Heart right ventricle (tissue), 16 donors: ENCODE results near the gene CPN2. TPM values are rescaled to one million over a fixed set of nuclear protein-coding genes. Genes with fewer than 3 reads are reported as not detected.

ENCODE experiments used
- ATAC-seq, 8 donors: fragments of 200-7000 bp; cut with Tn5 transposase; one replicate each; pipeline ENCODE4 v1.9.1; 2020; ENCODE audit warnings: mild to moderate bottlenecking in 8 of 8, moderate library complexity in 8 of 8, moderate number of reproducible peaks in 1 of 8
- DNase-seq, 2 donors: peaks; one replicate each; pipeline ENCODE4 v3.0.0-alpha.2; 2020
- H3K27ac ChIP-seq, 10 donors: fragments of 200-600 bp; sonication (generic) in 2 of 10; one replicate each; pipeline versions ENCODE4 v1.5.0 to v1.8.0; 2020 to 2022; ENCODE audit warnings: mild to moderate bottlenecking in 3 of 10
- H3K27me3 ChIP-seq, 7 donors: fragments of 200-600 bp; one replicate each; pipeline ENCODE4 v1.8.0; 2021 to 2022; ENCODE audit warnings: mild to moderate bottlenecking in 2 of 7
- H3K36me3 ChIP-seq, 9 donors: fragments of 200-600 bp; sonication (generic) in 1 of 9; one replicate each; pipeline versions ENCODE4 v1.5.0 to v1.8.0; 2020 to 2022; ENCODE audit warnings: mild to moderate bottlenecking in 2 of 9
- H3K4me1 ChIP-seq, 9 donors: fragments of 200-600 bp; sonication (generic) in 1 of 9; one replicate each; pipeline versions ENCODE4 v1.5.0 to v1.8.0; 2020 to 2022; ENCODE audit warnings: mild to moderate bottlenecking in 4 of 9
- H3K4me3 ChIP-seq, 10 donors: fragments of 200-600 bp; sonication (generic) in 2 of 10; one replicate each; pipeline versions ENCODE4 v1.5.0 to v1.8.0; 2020 to 2022; ENCODE audit warnings: mild to moderate bottlenecking in 7 of 10, moderate library complexity in 2 of 10
- H3K9me3 ChIP-seq, 11 donors: fragments of 200-600 bp in 10 of 11; sonication (generic) in 2 of 11; one replicate each; pipeline versions ENCODE4 v1.5.0 to v1.8.0; 2013 to 2022; ENCODE audit warnings: mild to moderate bottlenecking in 2 of 11, control low read depth in 1 of 11, moderate library complexity in 1 of 11
- CTCF ChIP-seq, 9 donors: fragments of 200-600 bp; sonication (generic) in 2 of 9; IDR thresholded peaks; one replicate each; pipeline versions ENCODE4 v1.5.0 to v1.8.0; 2021 to 2022; ENCODE audit warnings: antibody characterized with exemption in 9 of 9, mild to moderate bottlenecking in 5 of 9, moderate library complexity in 1 of 9
- WGBS, 2 donors: extraction: QIAGEN DNeasy Blood & Tissue Kit; methylation state at CpG; one replicate each; pipeline ENCODE4 v1.1.7; 2013; ENCODE audit warnings: inconsistent platforms in 1 of 2; 5-methylcytosine and 5-hydroxymethylcytosine counted together
- intact Hi-C, 10 donors: fragments of 100-400 bp; cut with DNase I; formaldehyde crosslinking; loops; one replicate each; pipeline versions ENCODE4 v1.11.1 to v1.14.2; 2022
- polyA plus RNA-seq, 2 donors: library from polyadenylated mRNA; stranded (reverse); fragments of 200-250 nt; gene quantifications; one replicate each; pipeline ENCODE4 v1.2.3, GENCODE V29; 2013
- total RNA-seq, 10 donors: library from RNA; stranded (reverse); fragmentation: NEBNext Ultra II Directional in 3 of 10; extraction: Animal tissue kit (Norgen Biotek cat#: 25700) in 3 of 10; gene quantifications; one replicate each; pipeline versions ENCODE4 v1.2.1 to v1.2.4, GENCODE V29; 2021 to 2023
- donor health status: Arrhythmogenic right ventricular cardiomyopathy.
- donor health status: ischemic (EF 13 %, LVEDD 7.1; RV severe dilation, severe dysfunction).
- donor health status: healthy with polysubstance abuse.
- donor health status: DM: no; HTN: yes; CAD: no.
- donor health status: DM: no; HTN: no; CAD: no.
- donor health status: ischemic (EF 25% LVEDD 6.9; RV normal size, moderate dysfunction).
- donor health status: ischemic (EF 25% LVEDD 5.7; RV mildly dilated, moderate dysfunction).
- donor health status: healthy.
- donor health status: DM: yes; HTN: yes; CAD: no.
- donor health status: Ischemic cardiomyopathy.
- donor health status: ischemic (EF 35%, LVEDD 5.7; RV mildly dilated, moderate dysfunction).
- donor health status: nonischemic (EF 11% LVEDD 7.7; RV severe dilation, severe dysfunction).
- donor health status: DM: yes; HTN: yes; CAD: no.
- donor health status: PGD.
- donor health status: ischemic (EF 29% LVEDD 5.4; RV normal size, mild dysfunction).
- donor health status: nonischemic (EF 23%, LVEDD 6.1; RV moderate dilation, normal function).

CPN2 gene
- total and polyA plus RNA-seq, 12 donors, result 0.12 to 4.5 (median 1.5) TPM

GRCh38 chr3:194355379-194355778, 4.3 kb upstream of the CPN2 start:
- Histone ChIP-seq H3K4me3 (no peak overlapping the region), H3K36me3 (no peaks in the 10 kb centered on the region), H3K27me3 (peaks cover 0 to 23% (median 4%) of the 10 kb centered on the region in 7 donors), H3K27ac (no peak overlapping the region), H3K4me1 (no peaks in the 10 kb centered on the region), H3K9me3 (no peaks in the 10 kb centered on the region)
- ATAC-seq (no peak), DNase-seq (no peak)
- intact Hi-C loops, result no loop called here
- WGBS, 2 donors, result 68 to 77% methylated on average over 7 of the region's 7 CpGs
- no peak for TF ChIP-seq CTCF (IDR thresholded peaks at IDR 0.05)

GRCh38 chr3:194354315-194354714, 3.2 kb upstream of the CPN2 start:
- no peak for TF ChIP-seq CTCF (IDR thresholded peaks at IDR 0.05)
- no peaks in the 10 kb centered on the region for H3K36me3 ChIP-seq
- WGBS, 2 donors, result 86 to 95% methylated on average over 2 of the region's 2 CpGs
- ATAC-seq (no peak), DNase-seq (no peak)
- no peak overlapping the region for H3K27ac ChIP-seq
- no peaks in the 10 kb centered on the region for H3K9me3 ChIP-seq
- H3K27me3 ChIP-seq, result peaks cover 0 to 18% (median 4%) of the 10 kb centered on the region in 7 donors
- intact Hi-C loops, result no loop called here
- H3K4me1 ChIP-seq, result no peaks in the 10 kb centered on the region
- H3K4me3 ChIP-seq, result no peak overlapping the region

- no peaks in the 10 kb centered on the region for H3K4me1 ChIP-seq
- WGBS, 2 donors, result 91 to 94% methylated on average over 10 of the region's 10 CpGs
- H3K27me3 ChIP-seq, result peaks cover 0 to 12% (median under 1%) of the 10 kb centered on the region in 7 donors
- no peak overlapping the region for H3K4me3 ChIP-seq
- intact Hi-C loops, result no loop called here
- no peak for DNase-seq
- H3K27ac ChIP-seq, result no peak overlapping the region
- TF ChIP-seq CTCF (IDR thresholded peaks at IDR 0.05), result no peak
- ATAC-seq, result peak in 2 of 8 donors; percentile 11 to 12
- H3K9me3 ChIP-seq, result no peaks in the 10 kb centered on the region
- H3K36me3 ChIP-seq, result no peaks in the 10 kb centered on the region
These were observed 1.6 kb upstream of the CPN2 start for GRCh38 chr3:194352667-194353246.

- H3K4me3 ChIP-seq, result no peak overlapping the region
- H3K27me3 ChIP-seq, result peaks cover 0 to 8% (median 0%) of the 10 kb centered on the region in 7 donors
- no peak for TF ChIP-seq CTCF (IDR thresholded peaks at IDR 0.05)
- no peaks in the 10 kb centered on the region for H3K4me1 ChIP-seq
- H3K27ac ChIP-seq, result no peak overlapping the region
- intact Hi-C loops, result no loop called here
- peak in 2 of 8 donors; percentile 23 to 40 for ATAC-seq
- 90 to 94% methylated on average over 14 of the region's 14 CpGs for WGBS, 2 donors
- no peaks in the 10 kb centered on the region for H3K36me3 ChIP-seq
- no peaks in the 10 kb centered on the region for H3K9me3 ChIP-seq
- DNase-seq, result no peak
These were observed 916 bp upstream of the CPN2 start for GRCh38 chr3:194351952-194352536.
